Astrocyte (in vitro differentiated cells and primary cell): ENCODE data around the gene CFAP20. TPM values are rescaled to one million over a fixed set of nuclear protein-coding genes. Genes with fewer than 3 reads are reported as not detected.

Experiments
- DNase-seq: peaks from one replicate; pipeline ENCODE4 v3.0.0-alpha.2; 2010; ENCODE audit warnings: low read depth
- FAIRE-seq: peaks from 2 replicates; lab custom pipeline; 2011; peaks lifted over from hg19 to GRCh38; lab: Jason Lieb, UNC
- H2AFZ ChIP-seq: 2 replicates; pipeline ENCODE4 v1.6.0; 2012; ENCODE audit warnings: low read depth, low read length, inconsistent platforms
- H3K27ac ChIP-seq: 2 replicates; pipeline ENCODE4 v1.5.1; 2011; ENCODE audit warnings: low read depth, low read length, inconsistent platforms
- H3K27me3 ChIP-seq: 2 replicates; pipeline ENCODE4 v1.6.0; 2011; ENCODE audit warnings: low read length, inconsistent platforms; ENCODE audit not compliant: insufficient read depth
- H3K36me3 ChIP-seq: 2 replicates; pipeline ENCODE4 v1.5.1; 2011; ENCODE audit warnings: low read length, inconsistent platforms; ENCODE audit not compliant: insufficient read depth
- H3K4me1 ChIP-seq: 2 replicates; pipeline ENCODE4 v1.5.1; 2011; ENCODE audit warnings: low read length, inconsistent platforms; ENCODE audit not compliant: insufficient read depth
- H3K4me2 ChIP-seq: 2 replicates; pipeline ENCODE4 v1.6.0; 2012; ENCODE audit warnings: low read length, inconsistent platforms
- H3K4me3 ChIP-seq: 2 replicates; pipeline ENCODE4 v1.5.1; 2011; ENCODE audit warnings: low read depth, mild to moderate bottlenecking, low read length, inconsistent platforms; ENCODE audit not compliant: insufficient read depth
- H3K79me2 ChIP-seq: 2 replicates; pipeline ENCODE4 v1.6.0; 2012; ENCODE audit warnings: mild to moderate bottlenecking, low read length, inconsistent platforms; ENCODE audit not compliant: insufficient read depth
- H3K9ac ChIP-seq: 2 replicates; pipeline ENCODE4 v1.6.0; 2012; ENCODE audit warnings: mild to moderate bottlenecking, low read length, inconsistent platforms
- H3K9me3 ChIP-seq: 2 replicates; pipeline ENCODE4 v1.5.1; 2012; ENCODE audit warnings: low read depth, mild to moderate bottlenecking, low read length, inconsistent platforms; ENCODE audit not compliant: insufficient read depth
- H4K20me1 ChIP-seq: 2 replicates; pipeline ENCODE4 v1.6.0; 2012; ENCODE audit warnings: low read length, inconsistent platforms; ENCODE audit not compliant: insufficient read depth
- H3K27ac Mint-ChIP-seq: one replicate; pipeline ENCODE4 v1.8.0; 2021; ENCODE audit warnings: mild to moderate bottlenecking, mixed read lengths; ENCODE audit not compliant: unreplicated experiment
- H3K27me3 Mint-ChIP-seq: one replicate; pipeline ENCODE4 v1.8.0; 2021; ENCODE audit warnings: low read depth, mixed read lengths; ENCODE audit not compliant: unreplicated experiment
- H3K36me3 Mint-ChIP-seq: one replicate; pipeline ENCODE4 v1.8.0; 2021; ENCODE audit warnings: low read depth, mixed read lengths; ENCODE audit not compliant: unreplicated experiment
- H3K4me1 Mint-ChIP-seq: one replicate; pipeline ENCODE4 v1.8.0; 2021; ENCODE audit warnings: low read depth, mixed read lengths; ENCODE audit not compliant: unreplicated experiment
- H3K4me3 Mint-ChIP-seq: one replicate; pipeline ENCODE4 v1.8.0; 2021; ENCODE audit warnings: mild to moderate bottlenecking, moderate library complexity, mixed read lengths; ENCODE audit not compliant: unreplicated experiment
- H3K9me3 Mint-ChIP-seq: one replicate; pipeline ENCODE4 v1.8.0; 2021; ENCODE audit warnings: mild to moderate bottlenecking, mixed read lengths; ENCODE audit not compliant: unreplicated experiment
- EZH2 ChIP-seq: IDR thresholded peaks from 2 replicates; pipeline ENCODE4 v1.6.1; 2012; ENCODE audit warnings: mild to moderate bottlenecking, low read length, inconsistent platforms; ENCODE audit not compliant: insufficient read depth
- total RNA-seq: library from RNA; stranded (reverse); gene quantifications from 2 replicates; pipeline ENCODE4 v1.2.1, GENCODE V29; 2021
- TF ChIP-seq, protein P1 (sequence below): IDR thresholded peaks from 2 replicates; pipeline ENCODE4 v1.5.1; 2011; ENCODE audit warnings: low read depth, mild to moderate bottlenecking, inconsistent platforms, low read length, moderate library complexity; ENCODE audit not compliant: insufficient read depth

CFAP20 gene
- total RNA-seq, 1 donor from 2014 or later, result 43.6 TPM

DNA sequence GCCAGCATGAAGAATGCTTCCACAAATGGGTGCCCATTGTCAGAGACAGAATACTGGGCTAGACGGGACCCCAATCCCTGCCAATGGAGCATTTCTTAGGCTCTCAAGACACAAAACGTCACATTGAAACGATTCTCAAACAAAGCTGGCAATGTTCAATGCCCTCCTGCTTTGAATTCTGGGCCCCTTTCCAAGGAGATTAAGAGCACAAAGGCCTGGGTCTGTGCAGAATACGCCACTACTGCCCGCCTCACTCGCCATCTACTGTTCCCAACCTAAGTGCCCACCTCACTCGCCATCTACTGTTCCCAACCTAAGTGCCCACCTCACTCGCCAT lies 9.7 kb downstream of the CFAP20 start:
- Histone ChIP-seq H3K9ac (no peak overlapping the region), H3K79me2 (peaks cover 70% of the 10 kb centered on the region), H3K4me1 (peaks cover 20% of the 10 kb centered on the region), H3K4me2 (peak overlapping the region; percentile 15), H3K9me3 (no peaks in the 10 kb centered on the region), H3K4me3 (no peak overlapping the region), H3K36me3 (peaks cover 18% of the 10 kb centered on the region), H2AFZ (no peak overlapping the region), H4K20me1 (peaks cover 90% of the 10 kb centered on the region), H3K27ac (no peak overlapping the region), H3K27me3 (no peaks in the 10 kb centered on the region)
- H3K9me3 Mint-ChIP-seq, result no peaks in the 10 kb centered on the region
- TF ChIP-seq, protein P1, sequence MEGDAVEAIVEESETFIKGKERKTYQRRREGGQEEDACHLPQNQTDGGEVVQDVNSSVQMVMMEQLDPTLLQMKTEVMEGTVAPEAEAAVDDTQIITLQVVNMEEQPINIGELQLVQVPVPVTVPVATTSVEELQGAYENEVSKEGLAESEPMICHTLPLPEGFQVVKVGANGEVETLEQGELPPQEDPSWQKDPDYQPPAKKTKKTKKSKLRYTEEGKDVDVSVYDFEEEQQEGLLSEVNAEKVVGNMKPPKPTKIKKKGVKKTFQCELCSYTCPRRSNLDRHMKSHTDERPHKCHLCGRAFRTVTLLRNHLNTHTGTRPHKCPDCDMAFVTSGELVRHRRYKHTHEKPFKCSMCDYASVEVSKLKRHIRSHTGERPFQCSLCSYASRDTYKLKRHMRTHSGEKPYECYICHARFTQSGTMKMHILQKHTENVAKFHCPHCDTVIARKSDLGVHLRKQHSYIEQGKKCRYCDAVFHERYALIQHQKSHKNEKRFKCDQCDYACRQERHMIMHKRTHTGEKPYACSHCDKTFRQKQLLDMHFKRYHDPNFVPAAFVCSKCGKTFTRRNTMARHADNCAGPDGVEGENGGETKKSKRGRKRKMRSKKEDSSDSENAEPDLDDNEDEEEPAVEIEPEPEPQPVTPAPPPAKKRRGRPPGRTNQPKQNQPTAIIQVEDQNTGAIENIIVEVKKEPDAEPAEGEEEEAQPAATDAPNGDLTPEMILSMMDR, result no peak
- no peak for TF ChIP-seq EZH2
- FAIRE-seq, result no peak
- H3K27me3 Mint-ChIP-seq, result no peaks in the 10 kb centered on the region
- H3K4me1 Mint-ChIP-seq, result peaks cover 30% of the 10 kb centered on the region
- peaks cover 9% of the 10 kb centered on the region for H3K36me3 Mint-ChIP-seq
- no peak overlapping the region for H3K27ac Mint-ChIP-seq
- H3K4me3 Mint-ChIP-seq, result no peak overlapping the region
- no peak for DNase-seq

DNA sequence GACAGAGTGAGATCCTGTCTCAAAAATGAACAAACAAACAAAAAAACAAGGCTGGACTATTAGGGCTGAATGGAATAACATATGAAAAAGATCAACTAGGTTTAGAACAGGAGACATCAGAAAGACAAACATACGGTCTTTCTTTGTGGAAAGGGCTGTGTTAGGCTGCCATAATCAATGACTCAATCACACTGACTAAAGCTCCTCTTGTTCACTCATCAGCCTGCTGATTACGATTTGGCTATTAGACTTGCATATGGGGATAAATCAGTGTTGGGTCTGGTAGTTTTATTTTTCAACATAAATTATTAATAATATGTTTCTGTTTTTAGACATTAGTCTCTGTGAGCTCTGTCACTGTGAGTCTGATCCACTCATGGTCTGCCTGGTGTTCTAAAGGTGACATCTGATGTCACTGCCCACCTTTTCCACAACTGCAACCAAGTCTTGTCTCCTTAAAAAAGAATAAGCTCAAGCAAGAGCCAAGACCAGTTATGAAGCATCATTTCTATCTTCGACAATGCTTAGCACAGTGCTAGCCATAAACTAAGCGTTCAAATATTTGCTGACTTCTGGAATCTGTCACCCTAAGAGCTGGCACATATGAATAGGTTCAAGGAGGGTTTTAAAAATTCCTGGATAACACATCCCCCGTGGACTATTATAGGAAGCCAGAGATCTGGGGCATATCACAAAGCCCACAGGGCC lies 10.2 kb downstream of the CFAP20 start:
- peaks cover 29% of the 10 kb centered on the region for H3K4me1 Mint-ChIP-seq
- Histone ChIP-seq H3K36me3 (peaks cover 20% of the 10 kb centered on the region), H4K20me1 (peaks cover 86% of the 10 kb centered on the region), H3K27ac (no peak overlapping the region), H3K9ac (no peak overlapping the region), H3K79me2 (peaks cover 65% of the 10 kb centered on the region), H3K27me3 (no peaks in the 10 kb centered on the region), H3K9me3 (no peaks in the 10 kb centered on the region), H3K4me3 (no peak overlapping the region), H3K4me1 (peaks cover 20% of the 10 kb centered on the region), H2AFZ (no peak overlapping the region), H3K4me2 (peak overlapping the region; percentile 15)
- DNase-seq (no peak), FAIRE-seq (no peak)
- peaks cover 10% of the 10 kb centered on the region for H3K36me3 Mint-ChIP-seq
- TF ChIP-seq, protein P1, result no peak
- TF ChIP-seq EZH2, result no peak
- H3K9me3 Mint-ChIP-seq, result no peaks in the 10 kb centered on the region
- H3K4me3 Mint-ChIP-seq, result no peak overlapping the region
- no peaks in the 10 kb centered on the region for H3K27me3 Mint-ChIP-seq
- no peak overlapping the region for H3K27ac Mint-ChIP-seq

DNA sequence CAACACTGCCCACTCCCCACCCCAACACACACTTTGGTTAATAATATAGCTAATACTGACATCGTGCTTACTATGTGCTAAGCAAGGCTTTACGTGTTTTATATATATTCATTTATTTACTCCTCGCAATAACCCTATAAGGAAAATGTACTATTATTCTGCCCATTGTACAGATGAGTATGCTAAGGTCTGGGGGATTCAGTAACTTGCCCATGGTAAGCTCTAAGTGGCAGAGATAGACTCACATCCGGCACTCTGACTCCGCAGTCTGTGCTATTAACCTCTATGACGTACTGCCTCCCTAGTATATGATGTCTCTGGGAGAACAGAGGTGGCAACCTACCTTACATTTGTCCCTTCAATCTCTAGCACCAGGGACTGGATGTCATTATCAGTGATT lies 12.7 kb downstream of the CFAP20 start:
- H3K4me2 ChIP-seq, result no peak overlapping the region
- no peak overlapping the region for H2AFZ ChIP-seq
- Mint-ChIP-seq H3K4me3 (no peak overlapping the region), H3K27ac (no peak overlapping the region), H3K4me1 (peaks cover 21% of the 10 kb centered on the region), H3K27me3 (no peaks in the 10 kb centered on the region), H3K9me3 (no peaks in the 10 kb centered on the region), H3K36me3 (peaks cover 14% of the 10 kb centered on the region)
- no peak overlapping the region for H3K4me3 ChIP-seq
- no peaks in the 10 kb centered on the region for H3K27me3 ChIP-seq
- no peaks in the 10 kb centered on the region for H3K9me3 ChIP-seq
- no peak overlapping the region for H3K9ac ChIP-seq
- H3K79me2 ChIP-seq, result peaks cover 52% of the 10 kb centered on the region
- peaks cover 22% of the 10 kb centered on the region for H3K36me3 ChIP-seq
- TF ChIP-seq EZH2, result no peak
- TF ChIP-seq, protein P1, result no peak
- H3K27ac ChIP-seq, result no peak overlapping the region
- DNase-seq (no peak), FAIRE-seq (no peak)
- peaks cover 69% of the 10 kb centered on the region for H4K20me1 ChIP-seq
- peaks cover 15% of the 10 kb centered on the region for H3K4me1 ChIP-seq
